Endometrial microvascular endothelial cells (primary cell): ENCODE data around the gene ADIG. TPM values are rescaled to one million over a fixed set of nuclear protein-coding genes. Genes with fewer than 3 reads are reported as not detected.
"Not testable (repeated sequence)": the region's sequence is repeated elsewhere in the genome, so short reads cannot be mapped to it uniquely, and the experiment has no call there.

ENCODE experiments used
- in situ Hi-C: cut with HindIII; loops from 2 replicates; pipeline ENCODE4 v1.10.0; 2017; ENCODE audit warnings: low sequenced_read_pairs, low pct_unique_long_range_greater_than_20kb; ENCODE audit errors: inconsistent ontology term
- total RNA-seq: library from RNA; depleted of rRNA; stranded (reverse); fragments of >200 nt; gene quantifications from one replicate; pipeline ENCODE4 v1.2.3, GENCODE V29; 2015; ENCODE audit errors: inconsistent ontology term

The ADIG gene
- total RNA-seq, 1 donor from 2014 or later, result not detected

GRCh38 chr20:38566036-38566598, 14.9 kb upstream of the ADIG start:
- in situ Hi-C loops, result no loop called here

- in situ Hi-C loops, result no loop called here
These were observed 11.1 kb upstream of the ADIG start for GRCh38 chr20:38569747-38570525.

GRCh38 chr20:38573413-38573812, 7.6 kb upstream of the ADIG start:
- in situ Hi-C loops, result no loop called here

GRCh38 chr20:38579219-38579910, 1.6 kb upstream of the ADIG start:
- in situ Hi-C loops, result no loop called here

- in situ Hi-C loops, result no loop called here
These were observed 1.1 kb upstream of the ADIG start for GRCh38 chr20:38579921-38580320.

- in situ Hi-C loops, result no loop called here
These were observed 897 bp downstream of the ADIG start for GRCh38 chr20:38581830-38582358.

- in situ Hi-C loops, result no loop called here
These were observed 2.3 kb downstream of the ADIG start for GRCh38 chr20:38583306-38583705.

GRCh38 chr20:38584099-38584763, 3.2 kb downstream of the ADIG start:
- in situ Hi-C loops, result no loop called here

- in situ Hi-C loops, result no loop called here
These were observed 4.6 kb downstream of the ADIG start for GRCh38 chr20:38585404-38586180.

- in situ Hi-C loops, result no loop called here
These were observed 5.2 kb downstream of the ADIG start for GRCh38 chr20:38586181-38586525.

- in situ Hi-C loops, result no loop called here
These were observed 7.3 kb downstream of the ADIG start for GRCh38 chr20:38588303-38588702.

GRCh38 chr20:38589351-38589750, 8.4 kb downstream of the ADIG start:
- in situ Hi-C loops, result no loop called here

- in situ Hi-C loops, result no loop called here
These were observed 9.1 kb downstream of the ADIG start for GRCh38 chr20:38589967-38590675.

- in situ Hi-C loops, result no loop called here
These were observed 9.9 kb downstream of the ADIG start for GRCh38 chr20:38590676-38591473.

GRCh38 chr20:38591474-38592410, 10.7 kb downstream of the ADIG start:
- in situ Hi-C loops, result no loop called here

GRCh38 chr20:38592411-38592790, 11.4 kb downstream of the ADIG start:
- in situ Hi-C loops, result not testable (repeated sequence)
